Skin of body (tissue), 3 donors: ENCODE data around the gene AKAP12. TPM values are rescaled to one million over a fixed set of nuclear protein-coding genes. Genes with fewer than 3 reads are reported as not detected.

ENCODE experiments used
- DNase-seq: peaks from one replicate; lab custom pipeline; 2025; lab: John Stamatoyannopoulos, UW
- small RNA-seq: library from RNA; depleted of rRNA; stranded (forward); fragments of <200 nt; gene quantifications from one replicate; pipeline ENCODE3, GENCODE V24; 2014; ENCODE audit warnings: low replicate concordance
- total RNA-seq: library from RNA; depleted of rRNA; stranded (reverse); fragments of >200 nt; gene quantifications from one replicate; pipeline ENCODE4 v1.2.3, GENCODE V29; 2014

Gene AKAP12
- total RNA-seq, 1 donor from 2014 or later = 90.2 TPM

- no peak for DNase-seq
Measured at GRCh38 chr6:151402228-151402627, 162.5 kb downstream of the AKAP12 start.

- no peak for DNase-seq
Measured at GRCh38 chr6:151403919-151404308, 164.1 kb downstream of the AKAP12 start.

Small RNAs within 50 kb of the gene (small RNA-seq; reads per million reads assigned to genes)
- gene RF00019 (not detected), gene RNU6-1247P (not detected), gene RNU6-300P (not detected), gene RNY4P20 (13.5 reads per million, percentile 93 among the genes with 10 or more reads in this experiment)

Other genes with a start within 250 kb of the AKAP12 start
- 9.3 TPM for gene ZBTB2, start 151.6 kb downstream of the AKAP12 start, total RNA-seq
- 28.5 TPM for gene RMND1, start 212.2 kb downstream of the AKAP12 start, total RNA-seq